ENCODE data around the gene ELMO1.

ELMO1 gene

GRCh38 chr7:37076668-37077067 is 372.0 kb downstream of the ELMO1 start:
- DNase-seq: no peak

DNA sequence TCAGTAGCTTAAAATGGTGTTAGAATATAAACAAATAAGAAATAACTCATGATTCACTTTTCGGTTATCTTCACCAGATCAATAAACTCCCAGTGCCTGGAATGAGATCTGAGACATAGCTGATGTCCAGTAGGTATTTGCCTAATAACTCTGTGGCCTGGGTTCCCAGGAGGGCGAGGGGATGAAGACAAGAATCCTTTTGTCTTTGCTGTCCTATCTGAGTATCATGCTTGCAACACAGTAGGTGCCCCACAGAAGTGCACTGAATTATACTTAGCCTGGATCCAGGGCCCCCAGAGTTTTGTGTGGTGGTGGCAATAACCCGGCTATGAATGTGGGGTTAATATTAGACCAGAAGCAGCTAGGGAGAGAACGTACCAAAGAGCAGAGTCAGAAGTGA is 374.3 kb downstream of the ELMO1 start:
- no peak for DNase-seq

DNA sequence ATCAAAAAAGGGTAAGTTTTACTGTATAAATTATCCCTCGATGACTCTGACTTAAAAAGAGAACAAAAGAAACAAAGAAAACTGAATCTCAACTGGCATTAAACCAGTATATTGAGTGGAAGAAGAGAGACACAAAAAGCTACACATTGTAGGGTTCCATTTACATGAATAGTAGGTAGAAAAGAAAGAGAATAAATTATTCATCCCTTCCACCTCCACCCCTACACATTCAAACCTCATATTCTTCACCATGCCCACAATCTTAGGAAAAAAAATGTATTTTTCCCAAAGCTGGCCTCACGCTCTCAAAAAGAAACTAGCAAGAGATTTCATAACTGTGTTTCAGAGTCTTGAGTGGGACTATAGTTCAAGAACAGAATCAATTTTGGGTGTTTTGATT is 377.5 kb downstream of the ELMO1 start:
- DNase-seq: no peak

DNA sequence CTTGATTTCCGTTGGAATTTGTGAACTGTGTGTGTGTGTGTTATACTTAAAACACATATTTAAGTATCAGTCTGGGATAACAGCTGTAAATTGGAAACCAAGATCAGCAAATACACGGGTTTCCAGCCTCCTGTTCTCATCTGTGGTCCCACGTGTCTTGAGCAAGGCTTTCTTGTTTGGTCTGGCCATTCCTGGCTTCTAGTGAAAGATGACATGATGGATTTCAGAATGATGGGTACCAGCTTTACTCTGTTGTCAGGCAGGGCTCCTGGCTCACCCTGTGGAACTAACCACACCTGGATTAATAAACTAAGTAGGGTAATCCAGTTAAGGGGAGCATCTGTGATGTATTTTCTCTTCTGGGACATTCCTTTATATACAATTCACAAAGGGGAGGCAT is 378.2 kb downstream of the ELMO1 start:
- DNase-seq: no peak

DNA sequence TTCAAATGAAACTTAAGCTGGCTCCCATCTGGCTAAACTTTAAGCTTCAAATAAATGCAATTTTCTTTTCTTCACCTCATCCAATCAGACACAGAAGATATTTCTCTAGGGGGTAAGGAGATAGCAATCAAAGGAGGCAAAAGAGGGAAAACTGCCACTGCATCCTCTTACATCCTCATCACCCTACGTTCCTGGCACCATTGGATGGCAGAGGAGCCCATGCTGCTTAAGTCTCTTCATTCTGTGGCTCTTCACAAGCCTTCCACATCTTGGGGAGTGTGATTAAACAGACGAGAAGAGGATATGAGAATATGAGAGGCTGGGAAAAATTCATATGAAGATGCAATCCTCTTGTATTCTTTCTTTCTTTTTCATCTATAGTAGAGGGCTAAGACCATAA is 378.6 kb downstream of the ELMO1 start:
- DNase-seq: no peak

DNA sequence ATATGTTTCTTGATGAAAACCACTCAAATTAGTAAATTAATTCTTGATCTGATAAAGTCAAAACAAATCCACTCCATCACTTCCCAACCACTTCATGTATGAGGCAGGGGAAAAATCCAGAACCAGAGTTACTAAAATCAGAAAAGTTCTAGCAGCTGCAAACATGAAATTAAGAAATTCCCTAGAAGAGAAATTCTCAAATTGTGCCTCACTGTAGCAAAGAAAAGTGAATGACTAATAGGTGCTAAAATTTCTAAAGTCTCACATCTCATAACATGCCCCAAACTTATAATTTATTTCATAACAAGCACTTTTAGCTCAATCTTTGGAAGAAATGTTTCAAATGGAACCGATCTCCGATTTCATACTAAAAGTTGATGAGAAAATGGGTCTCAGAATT is 379.3 kb downstream of the ELMO1 start:
- no peak for DNase-seq

- no peak for DNase-seq
These were observed 379.8 kb downstream of the ELMO1 start for GRCh38 chr7:37068902-37069301.

- no peak for DNase-seq
These were observed 380.6 kb downstream of the ELMO1 start for GRCh38 chr7:37068038-37068437.

DNA sequence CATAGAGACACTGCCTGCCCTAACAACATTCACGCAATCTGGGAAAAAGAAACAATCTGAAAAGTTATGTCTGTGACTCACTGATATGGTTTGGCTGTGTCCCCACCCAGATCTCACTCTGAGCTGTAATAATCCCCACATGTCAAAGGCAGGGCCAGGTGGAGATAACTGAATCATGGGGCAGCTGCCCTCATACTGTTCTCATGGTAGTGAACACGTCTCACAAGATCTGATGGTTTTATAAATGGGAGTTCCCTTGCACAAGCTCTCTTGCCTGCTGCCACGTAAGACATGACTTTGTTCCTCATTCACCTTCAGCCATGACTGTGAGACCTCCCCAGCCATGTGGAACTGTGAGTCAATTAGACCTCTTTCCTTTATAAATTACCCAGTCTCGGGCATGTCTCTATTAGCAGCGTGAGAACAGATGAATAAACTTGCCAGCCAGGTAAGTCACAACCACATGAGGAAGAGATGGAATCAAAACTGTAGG is 382.8 kb downstream of the ELMO1 start:
- peak; percentile 68 for DNase-seq

DNA sequence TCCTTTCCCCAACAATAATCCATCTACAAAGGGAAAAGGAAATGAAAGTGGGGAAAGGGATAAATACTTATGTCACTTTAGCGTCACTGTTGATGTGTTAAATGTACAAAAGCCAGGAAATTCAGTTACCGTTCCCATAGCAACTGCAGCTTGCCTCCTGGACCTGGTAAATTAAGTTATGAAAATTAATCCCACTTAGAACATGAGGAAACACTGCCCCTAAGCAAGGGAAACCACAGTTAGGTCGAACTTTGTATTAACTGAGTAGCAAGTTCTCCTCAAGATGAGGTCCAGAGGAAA is 386.2 kb downstream of the ELMO1 start:
- no peak for DNase-seq

- DNase-seq: no peak
These were observed 386.7 kb downstream of the ELMO1 start for GRCh38 chr7:37061849-37062559.

DNA sequence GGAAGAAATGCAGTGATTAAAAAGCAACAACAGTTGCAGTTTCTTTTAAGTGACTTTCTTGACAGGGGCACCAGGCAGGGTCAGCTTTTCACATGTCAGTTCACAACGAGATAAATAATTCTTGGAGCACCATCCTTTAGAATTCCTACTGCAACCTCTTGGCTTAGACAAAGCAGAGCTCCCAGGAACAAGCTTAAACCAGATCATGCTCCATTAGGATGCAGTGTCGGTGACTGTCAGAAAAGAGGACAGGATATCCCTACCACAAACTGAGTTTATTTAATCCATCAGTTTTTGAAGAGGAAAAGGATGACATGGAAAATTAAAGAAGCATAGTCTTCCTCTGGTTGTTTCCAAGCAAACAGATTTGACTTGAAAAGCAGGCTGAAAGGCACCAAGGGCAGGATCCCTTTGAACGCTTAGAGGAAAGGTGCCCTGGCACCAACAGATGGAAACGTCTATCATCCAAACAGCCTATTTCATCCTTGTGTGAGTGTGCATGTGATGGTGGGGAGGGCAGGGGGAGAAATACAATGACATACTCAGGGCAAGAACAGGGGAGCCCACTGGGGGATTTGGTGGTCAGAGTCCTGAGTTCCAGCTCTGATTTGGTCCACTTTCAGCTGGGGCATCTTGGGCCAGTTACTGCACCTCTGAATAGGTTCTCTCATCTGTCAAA is 392.3 kb downstream of the ELMO1 start:
- no peak for DNase-seq

GRCh38 chr7:37054624-37055241 is 393.9 kb downstream of the ELMO1 start:
- DNase-seq: no peak

GRCh38 chr7:37052705-37053104 is 396.0 kb downstream of the ELMO1 start:
- DNase-seq: peak; percentile 35

DNA sequence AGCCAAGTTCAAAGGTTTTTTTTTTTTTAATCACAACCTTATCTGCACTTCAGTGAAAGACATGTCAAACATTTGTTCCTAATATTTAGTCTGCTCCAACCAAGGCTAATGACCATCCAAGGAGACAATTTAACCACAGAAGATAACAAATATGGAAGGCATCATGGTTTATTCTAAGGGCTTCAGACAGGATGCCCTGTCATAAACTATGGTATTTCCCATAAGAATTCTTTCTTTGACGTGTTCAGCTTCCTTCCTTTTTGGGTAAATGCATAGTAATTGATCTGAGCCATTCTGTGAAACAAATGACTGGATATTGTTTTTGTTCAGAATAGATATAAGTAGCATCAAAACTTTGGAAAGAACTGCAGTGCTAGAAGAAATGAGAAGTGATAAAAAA is 397.9 kb downstream of the ELMO1 start:
- DNase-seq: no peak

DNA sequence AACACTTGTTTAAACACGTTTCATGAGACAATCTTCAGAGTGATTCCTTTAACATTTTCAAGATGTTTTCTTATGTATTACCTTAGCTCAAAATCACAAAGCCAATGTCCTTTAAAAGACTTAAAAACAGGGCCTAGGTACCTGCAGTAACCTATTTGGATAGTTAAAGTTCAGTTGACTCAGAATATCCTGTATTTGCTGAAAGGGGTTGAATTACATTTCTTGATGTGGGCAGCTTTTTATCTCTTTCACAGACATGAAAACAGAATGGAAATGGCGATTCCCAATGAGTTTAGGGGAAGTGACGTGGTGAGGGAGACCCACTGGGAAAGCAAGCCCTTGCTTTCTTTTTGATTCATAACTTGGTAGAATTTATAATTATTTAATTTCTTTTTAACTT is 400.0 kb downstream of the ELMO1 start:
- DNase-seq: no peak

GRCh38 chr7:37047260-37047659 is 401.4 kb downstream of the ELMO1 start:
- no peak for DNase-seq

GRCh38 chr7:37046531-37047079 is 402.1 kb downstream of the ELMO1 start:
- DNase-seq: no peak

DNA sequence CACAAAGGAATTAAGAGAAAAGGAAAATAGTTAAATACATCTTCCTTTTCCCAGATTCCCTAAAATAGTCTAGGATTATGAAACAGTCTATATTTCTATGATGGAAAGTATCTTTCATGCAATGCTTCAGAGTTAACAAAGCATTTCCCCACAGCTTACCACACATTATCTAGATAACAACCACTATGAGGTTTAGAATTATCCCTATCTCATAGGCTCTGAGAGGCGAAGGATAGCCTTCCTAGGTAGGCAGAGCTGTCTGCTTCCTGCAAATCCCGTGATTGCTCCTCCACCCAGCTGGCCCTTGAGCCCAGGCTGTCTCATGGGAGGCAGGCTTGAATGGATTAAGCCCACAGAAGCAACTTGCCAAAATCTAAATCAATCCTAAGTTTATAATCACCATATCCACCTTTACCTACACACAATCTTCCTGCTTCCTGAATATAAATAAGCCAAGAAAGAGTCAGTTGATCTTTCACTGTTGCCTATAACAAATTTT is 402.9 kb downstream of the ELMO1 start:
- DNase-seq: no peak

DNA sequence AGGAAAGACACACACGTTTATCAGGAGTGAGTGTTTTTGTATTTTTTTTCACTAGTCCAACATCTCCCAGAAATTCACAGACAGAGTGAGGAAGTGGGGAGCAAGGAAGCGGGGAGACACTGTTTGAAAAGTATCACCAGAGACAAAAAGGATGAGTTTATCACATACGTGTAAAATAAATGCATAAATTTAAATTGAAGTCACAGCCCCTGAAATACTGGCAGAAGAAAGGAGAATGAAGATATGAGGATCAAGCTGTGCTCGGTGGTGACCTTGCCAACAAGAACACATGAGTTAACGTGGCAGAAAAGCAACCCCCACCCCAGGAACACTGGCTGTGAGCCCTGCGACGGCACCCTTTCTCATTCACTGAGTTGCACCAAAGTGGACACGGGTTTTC is 407.2 kb downstream of the ELMO1 start:
- no peak for DNase-seq

- no peak for DNase-seq
These were observed 408.3 kb downstream of the ELMO1 start for GRCh38 chr7:37040330-37040729.

DNA sequence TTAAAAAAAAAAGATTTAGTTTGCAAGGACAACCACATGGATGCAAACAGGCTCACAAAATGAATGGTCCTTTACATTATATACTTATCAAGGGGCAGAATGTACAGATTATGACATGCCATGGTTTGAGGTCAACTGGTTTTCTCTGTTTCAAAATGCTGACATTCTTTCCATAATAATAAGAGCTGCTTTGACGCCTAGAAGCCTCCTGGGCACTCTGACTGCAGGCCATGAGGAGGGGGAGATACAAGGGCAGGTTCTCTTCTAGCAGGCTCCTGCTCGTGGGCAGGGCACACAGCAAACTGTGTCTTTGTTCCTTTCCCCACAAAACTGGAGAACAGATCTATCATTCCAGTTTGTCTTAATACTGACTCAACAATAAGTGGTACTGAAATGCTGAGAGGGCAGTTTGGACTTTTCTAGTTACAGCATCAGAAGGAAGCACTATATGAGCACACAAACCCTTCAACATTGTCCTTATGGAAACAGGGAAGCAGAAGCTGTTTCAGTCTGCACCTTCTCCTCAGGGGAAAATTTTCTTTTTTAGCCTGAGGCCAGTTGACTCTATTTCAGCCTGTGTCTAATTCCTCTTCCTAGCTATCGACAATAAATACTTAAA is 409.4 kb downstream of the ELMO1 start:
- DNase-seq: no peak

DNA sequence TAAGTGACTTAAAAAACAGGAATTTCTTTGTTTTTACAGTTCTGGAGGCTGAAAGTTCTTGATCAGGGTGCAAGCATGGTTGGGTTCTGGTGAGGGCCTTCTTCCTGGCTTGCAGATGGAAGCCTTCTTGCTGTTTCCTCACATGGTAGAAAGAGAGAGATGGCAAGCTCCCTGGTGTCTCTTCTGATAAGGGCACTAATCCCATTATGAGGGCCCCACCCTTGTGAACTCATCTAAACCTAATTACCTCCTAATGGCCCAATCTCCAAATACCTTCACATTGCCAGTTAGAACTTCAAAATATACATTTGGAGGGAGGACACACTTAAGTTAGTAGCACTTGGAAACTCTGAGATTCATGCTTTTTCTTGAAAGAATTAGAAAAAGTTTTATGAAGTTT is 410.0 kb downstream of the ELMO1 start:
- DNase-seq: no peak

DNA sequence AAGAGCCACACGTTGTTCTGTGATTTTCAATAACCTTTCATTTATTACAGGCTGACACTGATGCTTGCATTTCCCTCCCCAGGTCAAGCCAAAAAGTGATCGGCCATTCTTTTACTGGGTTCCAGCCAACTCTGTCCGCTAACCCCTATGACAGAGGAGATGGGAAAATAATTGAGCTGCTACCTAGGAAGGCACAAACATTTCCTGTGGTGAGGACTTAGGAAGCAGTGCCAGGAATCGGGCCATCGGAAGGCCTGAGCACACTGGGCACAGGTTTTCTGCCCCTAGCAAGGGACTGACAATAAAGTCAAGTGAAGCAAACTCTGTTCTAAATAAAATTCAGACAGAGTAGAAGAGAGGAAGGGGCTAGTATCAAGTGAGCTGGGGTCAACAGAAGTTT is 411.4 kb downstream of the ELMO1 start:
- DNase-seq: no peak
